GM21576 (cell line): ENCODE data around the gene ZNF880.
"Not testable (repeated sequence)": the region's sequence is repeated elsewhere in the genome, so short reads cannot be mapped to it uniquely, and the experiment has no call there.

Experiments used
- ATAC-seq: cut with Tn5 transposase; IDR thresholded peaks from one replicate; pipeline ENCODE4 v1.9.1; 2021; ENCODE audit warnings: mild to moderate bottlenecking, moderate library complexity; ENCODE audit not compliant: unreplicated experiment

ZNF880 gene

DNA sequence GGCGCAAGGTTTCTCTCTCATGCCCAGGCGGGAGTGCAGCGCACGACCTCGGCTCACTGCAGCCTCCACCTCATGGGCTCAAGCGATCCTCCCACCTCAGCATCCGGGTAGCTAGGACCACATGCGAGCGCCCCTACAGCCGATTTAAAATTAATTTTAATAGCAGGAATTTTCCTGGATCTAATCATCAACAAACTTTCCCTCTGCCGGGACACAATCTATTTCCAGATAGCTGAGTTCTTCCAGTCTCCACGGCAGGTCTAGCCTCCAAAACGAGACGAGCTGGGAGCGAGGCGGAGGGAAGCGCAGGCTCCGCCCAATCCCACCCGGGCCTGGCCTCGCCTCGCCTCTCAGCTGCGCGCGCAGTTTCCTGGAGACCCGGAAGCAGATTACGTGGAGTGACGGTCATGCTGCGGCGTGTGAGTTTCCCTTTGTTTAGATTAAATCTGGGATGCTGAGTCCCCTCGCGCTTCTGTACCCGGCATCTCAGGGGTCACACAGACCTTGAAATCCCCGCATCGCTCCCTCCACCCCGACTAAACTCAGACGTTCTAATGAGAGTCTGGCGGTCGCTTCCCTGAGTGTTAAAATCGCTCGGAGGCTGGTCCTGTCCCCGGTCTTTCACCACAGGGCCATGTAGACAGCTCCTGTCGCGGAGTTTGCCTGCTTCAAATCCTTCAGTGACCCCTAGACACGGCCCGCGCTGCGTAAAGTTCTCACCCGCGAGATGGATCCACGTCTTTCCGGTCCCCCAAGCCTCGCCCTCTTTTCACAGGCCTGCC is at the start of gene ZNF880:
Gene ZNF880, plus strand, starts transcription at position 365 of the 782 bp plus-strand sequence. Its CDS starts 43 bp downstream, at position 408.
- peak; percentile 71 for ATAC-seq

GRCh38 chr19:52322429-52322828 is 47.3 kb upstream of the ZNF880 start:
- no peak for ATAC-seq

DNA sequence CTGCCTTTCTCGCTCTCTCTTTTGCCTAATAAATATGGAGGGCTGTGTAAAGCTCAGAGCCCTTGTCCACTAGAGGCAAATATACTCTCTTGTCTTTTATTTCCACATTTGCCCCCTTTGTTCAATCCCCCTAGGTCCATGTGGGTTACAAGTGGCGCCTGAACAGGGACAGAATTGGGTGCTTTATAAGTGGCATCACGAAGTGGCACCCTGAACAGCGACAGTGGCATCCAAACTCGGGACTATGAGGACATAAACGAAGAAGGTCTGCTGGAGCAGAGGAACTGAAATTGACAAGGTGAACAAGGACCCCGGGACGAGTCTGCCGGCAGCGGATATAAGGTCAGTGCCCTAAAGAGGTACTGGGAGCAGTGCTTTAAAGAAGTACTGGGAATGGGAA is 38.0 kb upstream of the ZNF880 start:
- no peak for ATAC-seq

DNA sequence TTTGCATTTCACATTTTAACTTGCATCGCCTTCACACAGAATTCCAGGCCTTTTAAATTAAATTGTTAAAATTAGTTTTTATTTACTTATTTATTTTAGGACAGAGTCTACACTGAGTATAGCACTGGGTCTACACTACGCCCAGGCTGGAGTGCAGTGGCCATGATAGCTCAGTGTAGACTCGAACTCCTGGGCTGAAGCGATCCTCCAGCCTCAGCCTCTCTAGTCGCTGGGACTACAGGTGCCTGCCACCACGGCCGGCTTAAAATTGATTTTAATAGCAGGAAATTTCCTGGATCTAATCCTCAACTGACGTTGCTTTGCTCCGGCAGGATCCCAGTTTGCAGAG is 34.0 kb upstream of the ZNF880 start:
- ATAC-seq = no peak

- ATAC-seq = no peak
These were observed 33.5 kb upstream of the ZNF880 start, which contains the start of gene ZNF610 for GRCh38 chr19:52336117-52336790. Gene ZNF610 (plus strand): TSS chr19:52336243. CDS start chr19:52349173, 12,930 bp downstream.

- no peak for ATAC-seq
These were observed 32.8 kb upstream of the ZNF880 start for GRCh38 chr19:52336791-52337381.

- not testable (repeated sequence) for ATAC-seq
These were observed 30.7 kb upstream of the ZNF880 start for GRCh38 chr19:52339022-52339421.

- ATAC-seq = no peak
These were observed 26.2 kb upstream of the ZNF880 start for GRCh38 chr19:52343548-52343947.

DNA sequence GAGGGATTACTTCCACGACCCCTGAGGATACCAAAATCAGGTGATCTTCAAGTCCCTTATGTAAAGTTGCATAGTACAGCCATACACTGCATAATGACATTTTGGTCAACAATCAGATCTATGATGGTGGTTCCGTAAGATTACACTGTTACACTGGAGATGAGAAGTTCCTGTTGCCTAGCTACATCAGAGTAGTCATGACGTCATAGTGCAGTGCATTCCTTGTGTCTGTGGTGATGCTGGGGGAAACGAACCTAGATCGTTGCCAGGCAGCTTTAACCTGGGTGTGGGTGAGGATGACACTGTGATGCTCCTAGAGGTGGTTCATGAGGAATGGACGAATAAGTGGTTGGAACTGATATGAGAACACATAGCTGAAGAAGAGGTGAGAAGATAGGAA is 24.6 kb upstream of the ZNF880 start:
- ATAC-seq = no peak

DNA sequence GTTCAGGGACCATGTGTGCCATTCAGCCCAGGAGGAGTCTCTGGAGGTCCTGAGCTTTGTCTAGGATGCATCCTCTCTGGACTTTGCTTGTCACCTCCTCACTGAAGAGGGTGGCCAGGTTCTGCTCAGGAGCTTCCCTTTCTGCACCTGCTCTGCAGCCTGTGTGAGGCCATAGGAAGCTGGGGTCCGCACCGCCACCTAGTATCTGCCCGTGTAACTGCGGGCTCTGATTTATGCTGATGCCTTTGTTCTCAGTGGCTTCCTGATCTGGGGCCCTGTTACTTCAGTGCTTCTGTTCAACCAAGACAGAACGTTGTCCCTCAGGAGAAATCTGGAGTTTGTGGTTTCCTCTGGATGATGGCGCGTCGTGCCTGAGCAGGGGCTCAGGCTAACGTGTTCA is 18.2 kb upstream of the ZNF880 start:
- ATAC-seq = no peak

DNA sequence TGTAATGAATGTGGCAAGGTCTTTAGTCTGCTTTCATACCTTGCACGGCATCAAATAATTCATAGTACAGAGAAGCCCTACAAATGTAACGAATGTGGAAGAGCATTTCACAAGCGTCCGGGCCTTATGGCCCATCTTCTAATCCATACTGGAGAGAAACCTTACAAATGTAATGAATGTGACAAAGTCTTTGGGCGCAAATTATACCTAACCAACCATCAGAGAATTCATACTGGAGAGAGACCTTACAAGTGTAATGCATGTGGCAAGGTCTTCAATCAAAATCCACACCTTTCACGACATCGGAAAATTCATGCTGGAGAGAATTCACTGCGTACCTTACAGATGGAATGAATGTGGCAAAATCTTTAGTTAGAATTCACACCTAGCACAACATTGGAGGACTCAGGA is 3.3 kb upstream of the ZNF880 start:
- ATAC-seq = no peak

DNA sequence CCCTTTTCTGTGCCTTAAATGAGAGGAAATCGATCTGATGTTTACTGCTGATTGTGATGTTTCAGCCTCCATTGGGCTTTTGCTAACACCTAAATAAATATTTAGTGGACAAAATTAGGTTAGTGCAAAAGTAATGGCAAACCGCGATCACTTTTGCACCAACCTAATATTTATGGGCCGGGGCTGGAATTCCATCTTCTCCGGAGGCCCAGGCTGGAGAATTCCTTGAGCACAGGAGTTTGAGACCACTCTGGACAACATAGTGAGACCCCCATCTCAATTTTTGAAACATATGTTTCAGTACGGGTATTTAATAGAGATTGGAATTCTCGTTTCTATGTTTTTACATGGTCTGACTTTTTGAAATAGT is 603 bp downstream of the ZNF880 start:
- no peak for ATAC-seq

DNA sequence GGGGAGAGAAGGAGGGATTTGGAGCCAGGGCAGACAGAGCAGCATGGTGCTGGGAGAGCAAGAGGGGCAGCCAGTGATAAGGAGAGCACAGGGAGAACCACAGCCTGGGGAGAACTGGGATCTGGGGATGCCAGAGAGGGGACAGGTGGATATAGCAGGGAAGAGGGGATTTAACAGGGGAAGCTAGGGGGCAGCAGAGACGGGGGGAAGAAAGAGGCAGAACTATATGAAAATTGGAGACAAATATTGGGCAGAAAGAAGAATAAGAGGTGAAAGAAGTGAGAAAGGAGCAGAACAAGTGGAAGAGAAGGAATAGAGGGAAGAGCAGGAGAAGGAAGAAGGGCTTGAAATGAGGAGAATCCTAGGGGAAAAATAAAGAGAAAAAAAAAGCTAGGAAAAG is 21.4 kb downstream of the ZNF880 start:
- ATAC-seq = no peak

DNA sequence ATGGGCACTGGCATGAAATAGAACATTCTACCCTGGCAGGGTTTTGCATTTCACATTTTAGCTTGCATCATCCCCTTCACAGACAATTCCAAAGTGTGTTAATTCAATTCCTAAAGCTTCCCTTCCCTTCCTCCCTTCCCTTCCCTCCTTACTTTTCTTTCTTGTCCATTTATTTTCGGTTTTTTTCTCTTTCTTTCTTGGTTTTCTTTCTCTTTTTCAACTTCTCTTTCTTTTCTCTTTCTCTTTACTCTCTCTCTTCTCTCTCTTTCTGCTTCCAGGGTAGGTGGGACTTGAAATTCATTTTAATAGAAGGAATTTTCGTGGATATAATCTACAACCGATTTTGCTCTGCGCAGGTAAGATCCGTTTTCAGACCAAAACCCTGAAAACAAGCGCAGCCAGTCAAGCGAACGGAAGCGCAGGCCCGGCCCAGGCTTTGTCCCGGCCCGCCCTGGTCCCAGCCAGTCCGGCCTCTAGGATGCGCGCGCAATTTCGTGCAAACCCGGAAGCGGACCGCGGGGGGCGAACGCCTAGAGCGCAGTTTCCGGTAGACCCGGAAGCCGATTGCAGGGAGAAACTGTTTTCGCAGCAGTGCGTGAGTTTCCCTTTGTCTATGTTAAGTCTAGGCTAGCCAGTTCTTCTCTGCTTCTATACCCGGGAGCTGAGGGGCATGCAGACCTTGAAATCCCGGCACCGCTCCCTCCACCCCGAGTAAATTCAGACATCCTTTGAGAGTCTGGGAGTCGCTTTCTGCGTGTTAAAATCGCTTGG is 27.8 kb downstream of the ZNF880 start, which contains the start of gene ZNF528:
Gene ZNF528, plus strand, starts transcription at position 540 of the 771 bp plus-strand sequence. CDS start 4,165 bp downstream, outside the sequence.
- peak; percentile 66 for ATAC-seq

GRCh38 chr19:52398081-52398441 is 28.3 kb downstream of the ZNF880 start:
- peak; percentile 26 for ATAC-seq

- ATAC-seq = no peak
These were observed 40.6 kb downstream of the ZNF880 start for GRCh38 chr19:52410276-52410675.

- ATAC-seq = no peak
These were observed 46.0 kb downstream of the ZNF880 start for GRCh38 chr19:52415711-52416110.

DNA sequence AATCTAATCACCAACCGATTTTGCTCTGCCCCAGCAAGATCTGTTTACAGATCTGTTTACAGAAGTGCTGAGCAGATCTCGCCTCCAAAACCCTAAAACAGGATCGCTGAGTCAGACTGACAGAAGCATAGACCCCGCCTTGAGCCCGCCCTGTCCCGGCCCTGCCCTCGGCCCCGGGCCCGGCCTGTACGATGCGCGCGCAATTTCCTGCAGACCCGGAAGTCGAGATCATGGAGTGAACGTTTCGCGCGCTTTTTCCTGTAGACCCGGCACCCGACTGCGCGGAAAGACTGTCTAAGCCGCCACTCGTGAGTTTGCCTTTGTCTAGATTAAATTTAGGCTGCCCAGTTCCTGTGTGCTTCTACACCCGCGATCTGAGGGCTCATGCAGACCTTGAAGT is 59.2 kb downstream of the ZNF880 start, which contains the start of gene ZNF534:
Gene ZNF534, plus strand, starts transcription at position 212 of the 400 bp plus-strand sequence. CDS start 2,327 bp downstream, outside the sequence.
- no peak for ATAC-seq
